ENCODE data around the gene ATCAY. TPM values are rescaled to one million over a fixed set of nuclear protein-coding genes. Genes with fewer than 3 reads are reported as not detected.

ATCAY gene
- total and polyA plus RNA-seq, 2 of the 4 experiments (the other 2 are of a cell fraction), result 0.31 to 0.36 TPM

DNA sequence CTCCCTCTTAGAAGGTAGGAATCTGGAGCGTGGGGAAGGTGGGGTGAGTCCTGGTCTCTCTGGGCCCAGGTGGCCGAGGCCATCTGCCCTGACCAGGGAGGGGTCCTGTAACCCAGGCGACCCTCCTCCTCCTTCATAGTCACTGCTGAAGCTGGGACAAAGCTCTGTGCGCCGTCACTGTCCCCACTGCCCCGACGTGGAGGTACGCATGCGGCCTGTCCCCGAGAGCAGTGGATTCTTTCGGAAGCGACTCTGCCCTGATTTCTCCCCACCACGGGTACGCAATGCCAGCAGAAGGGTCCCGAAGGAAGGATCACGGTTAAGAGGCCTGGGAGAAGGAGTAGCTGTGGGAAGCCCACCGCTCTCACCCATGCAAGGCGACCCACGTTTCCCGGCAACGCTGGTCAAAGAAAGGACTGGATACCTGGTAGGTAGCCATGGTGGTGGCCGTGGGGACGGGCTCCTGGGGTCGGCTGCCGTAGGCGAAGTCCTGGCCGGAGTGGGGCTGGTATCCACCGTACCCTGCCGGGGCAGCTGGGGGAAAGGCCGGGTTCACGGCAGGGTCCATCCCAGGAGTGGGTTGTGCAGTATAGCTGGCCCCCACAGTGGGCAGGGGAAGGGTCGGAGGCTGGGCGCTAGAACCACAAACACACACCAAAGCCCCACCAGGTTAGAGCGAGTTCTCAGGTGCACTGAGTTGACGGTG is 46.0 kb upstream of the ATCAY start:
- Histone ChIP-seq H2BK20ac (ENCODE audit: low read depth, low read length) (no peak overlapping the region), H3K27me3 (ENCODE audit: control insufficient read depth, insufficient read depth, low read length) (peaks cover 22% of the 10 kb centered on the region), H3K27ac (ENCODE audit: insufficient read depth, low read length) (no peak overlapping the region), H3K18ac (ENCODE audit: low read depth, low read length) (no peak overlapping the region), H4K8ac (ENCODE audit: low read depth in 2 of 2, low read length in 2 of 2) (no peak overlapping the region), H3K4me3 (ENCODE audit: insufficient read depth, low read depth, low read length) (no peak overlapping the region), H3K9me3 (ENCODE audit: control insufficient read depth, insufficient read depth, low read length) (peaks cover 10% of the 10 kb centered on the region), H3K9me1 (ENCODE audit: insufficient read depth, low read length) (no peaks in the 10 kb centered on the region), H3K79me1 (ENCODE audit: low read depth in 1 of 2, low read length in 2 of 2) (no peaks in the 10 kb centered on the region), H3K36me3 (ENCODE audit: control insufficient read depth, insufficient read depth, low read length) (no peaks in the 10 kb centered on the region), H4K91ac (ENCODE audit: insufficient read depth, low read depth, low read length) (no peak overlapping the region), H4K5ac (ENCODE audit: low read depth, low read length) (no peak overlapping the region), H3K56ac (ENCODE audit: extremely low read depth, insufficient read depth, low read length) (no peak overlapping the region), H4K20me1 (ENCODE audit: insufficient read depth, low read length) (no peaks in the 10 kb centered on the region; the same call in 1 of the 2 replicates), H3K14ac (replicated peaks; ENCODE audit: low read depth, low read length) (no peak overlapping the region), H3K4me2 (ENCODE audit: low read depth, low read length) (no peak overlapping the region), H3K23ac (ENCODE audit: low read depth, low read length) (no peak overlapping the region), H3K4ac (ENCODE audit: low read depth, low read length) (no peak overlapping the region), H2BK120ac (ENCODE audit: low read depth, low read length) (no peak overlapping the region), H2BK5ac (ENCODE audit: low read depth, low read length, poor library complexity, severe bottlenecking) (no peak overlapping the region), H2AK5ac (ENCODE audit: low read depth, low read length) (no peak overlapping the region), H3K9ac (ENCODE audit: low read depth, low read length) (no peak overlapping the region), H3K4me1 (ENCODE audit: control insufficient read depth, insufficient read depth, low read length) (no peaks in the 10 kb centered on the region), H2AFZ (replicated peaks; ENCODE audit: low read length, poor library complexity) (no peak overlapping the region), H2BK15ac (ENCODE audit: low read depth, low read length) (no peak overlapping the region), H2AK9ac (replicated peaks; ENCODE audit: low read depth, low read length, poor library complexity) (no peak overlapping the region)
- BruUV-seq (replicated peaks), result no TSS peak
- dilution Hi-C loops (cut with HindIII; ENCODE audit: low sequenced_read_pairs, unreplicated experiment), result no loop called here
- CTCF ChIA-PET, result no interaction called here
- intact Hi-C loops (cut with micrococcal nuclease), result no loop called here
- ATAC-seq (ENCODE audit: low read depth), result no peak
- DNase-seq, result no peak
- no peak for TF ChIP-seq RAD21 (IDR thresholded peaks at IDR 0.05; ENCODE audit: low read length)
- TF ChIP-seq NFE2L2 (IDR thresholded peaks at IDR 0.05; ENCODE audit: low read depth, low read length), result no peak
- no peak for TF ChIP-seq FOS (IDR thresholded peaks at IDR 0.05; ENCODE audit: low read depth, low read length)
- TF ChIP-seq MAFK (IDR thresholded peaks at IDR 0.05; ENCODE audit: low read depth, low read length), result no peak
- no peak for TF ChIP-seq SMC3 (IDR thresholded peaks at IDR 0.05; ENCODE audit: low read depth, low read length)
- TF ChIP-seq, protein P1, sequence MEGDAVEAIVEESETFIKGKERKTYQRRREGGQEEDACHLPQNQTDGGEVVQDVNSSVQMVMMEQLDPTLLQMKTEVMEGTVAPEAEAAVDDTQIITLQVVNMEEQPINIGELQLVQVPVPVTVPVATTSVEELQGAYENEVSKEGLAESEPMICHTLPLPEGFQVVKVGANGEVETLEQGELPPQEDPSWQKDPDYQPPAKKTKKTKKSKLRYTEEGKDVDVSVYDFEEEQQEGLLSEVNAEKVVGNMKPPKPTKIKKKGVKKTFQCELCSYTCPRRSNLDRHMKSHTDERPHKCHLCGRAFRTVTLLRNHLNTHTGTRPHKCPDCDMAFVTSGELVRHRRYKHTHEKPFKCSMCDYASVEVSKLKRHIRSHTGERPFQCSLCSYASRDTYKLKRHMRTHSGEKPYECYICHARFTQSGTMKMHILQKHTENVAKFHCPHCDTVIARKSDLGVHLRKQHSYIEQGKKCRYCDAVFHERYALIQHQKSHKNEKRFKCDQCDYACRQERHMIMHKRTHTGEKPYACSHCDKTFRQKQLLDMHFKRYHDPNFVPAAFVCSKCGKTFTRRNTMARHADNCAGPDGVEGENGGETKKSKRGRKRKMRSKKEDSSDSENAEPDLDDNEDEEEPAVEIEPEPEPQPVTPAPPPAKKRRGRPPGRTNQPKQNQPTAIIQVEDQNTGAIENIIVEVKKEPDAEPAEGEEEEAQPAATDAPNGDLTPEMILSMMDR (conservative IDR thresholded peaks at IDR 0.05; ENCODE audit: low read depth, low read length), result no peak
- TF ChIP-seq POLR2A (IDR thresholded peaks at IDR 0.05; ENCODE audit: low read depth, low read length), result no peak
- TF ChIP-seq RFX5 (IDR thresholded peaks at IDR 0.05; ENCODE audit: low read depth, low read length), result no peak
- POLR2A ChIA-PET (ENCODE audit: unreplicated experiment), result no interaction called here
- 82% methylated on average over 14 of the region's 35 CpGs; no CpG with 5 or more reads in 1 of the 2 experiments for WGBS, 2 experiments (ENCODE audit: extremely low coverage in 2 of 2, insufficient read length in 1 of 2)
- in situ Hi-C loops (cut with MboI; ENCODE audit: low sequenced_read_pairs), result no loop called here
